ENCODE data around the gene FLT1. TPM values are rescaled to one million over a fixed set of nuclear protein-coding genes. Genes with fewer than 3 reads are reported as not detected.
A peak's percentile ranks its signal among the peaks of the same experiment; 100 is the strongest.

Gene FLT1
- total and polyA plus RNA-seq, 11 donors: 13.1 to 73.2 (median 41.1) TPM

DNA sequence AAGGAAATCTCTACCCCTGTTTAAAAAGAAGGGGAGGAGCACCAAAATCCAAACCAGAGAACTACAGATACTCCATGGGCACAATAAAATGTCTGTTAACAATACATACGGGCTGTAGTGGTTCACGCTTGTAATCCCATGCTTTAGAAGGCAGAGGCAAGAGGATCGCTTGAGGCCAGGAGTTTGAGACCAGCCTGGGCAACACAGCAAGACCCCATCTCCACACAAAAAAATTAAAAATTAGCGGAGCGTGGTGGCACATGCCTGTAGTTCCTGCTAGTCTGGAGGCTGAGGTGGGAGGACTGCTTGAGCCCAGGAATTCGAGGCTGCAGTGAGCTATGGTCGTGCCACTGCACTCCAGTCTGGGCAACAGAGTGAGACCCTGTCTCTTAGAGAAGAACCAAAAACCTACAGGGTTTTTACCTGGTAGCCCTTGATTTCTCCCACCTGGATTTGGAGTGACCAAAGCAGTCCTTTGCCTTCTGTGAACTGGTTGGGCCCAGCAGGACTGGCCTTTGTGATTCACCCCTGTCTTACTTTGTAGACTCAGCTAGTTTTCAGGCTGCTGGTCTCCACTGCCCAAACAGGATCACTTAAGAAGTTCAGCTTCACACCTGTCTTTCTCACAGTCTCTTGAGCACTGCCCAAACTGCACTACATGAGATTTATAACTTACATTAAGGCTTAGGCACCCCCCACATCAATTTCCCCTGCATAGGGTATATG is 38.7 kb upstream of the FLT1 start:
- peaks cover 0 to 32% (median 13%) of the 10 kb centered on the region in 12 donors for H3K4me1 ChIP-seq
- no peaks in the 10 kb centered on the region for H3K9me3 ChIP-seq
- H3K27ac ChIP-seq: peak overlapping the region in 10 of 12 donors; percentile 70 to 90 (median 86)
- ATAC-seq (no peak), DNase-seq (no peak)
- peaks cover 0 to 26% (median 12%) of the 10 kb centered on the region in 9 donors for H3K27me3 ChIP-seq
- no peaks in the 10 kb centered on the region for H3K36me3 ChIP-seq
- H3K4me3 ChIP-seq: peak overlapping the region in 5 of 12 donors; percentile 41 to 67 (median 62)
- intact Hi-C loops (cut with DNase I): loop anchor here in 8 of 10 donors (2.0 to 10.0 kb wide), 5 partner anchors 36 to 104 kb away; partner anchors contain the start of gene FLT1 (in 4 of the 8)
- 94 to 96% (median 96%) methylated on average over 7 of the region's 7 CpGs for WGBS, 4 donors
- TF ChIP-seq, protein P1, sequence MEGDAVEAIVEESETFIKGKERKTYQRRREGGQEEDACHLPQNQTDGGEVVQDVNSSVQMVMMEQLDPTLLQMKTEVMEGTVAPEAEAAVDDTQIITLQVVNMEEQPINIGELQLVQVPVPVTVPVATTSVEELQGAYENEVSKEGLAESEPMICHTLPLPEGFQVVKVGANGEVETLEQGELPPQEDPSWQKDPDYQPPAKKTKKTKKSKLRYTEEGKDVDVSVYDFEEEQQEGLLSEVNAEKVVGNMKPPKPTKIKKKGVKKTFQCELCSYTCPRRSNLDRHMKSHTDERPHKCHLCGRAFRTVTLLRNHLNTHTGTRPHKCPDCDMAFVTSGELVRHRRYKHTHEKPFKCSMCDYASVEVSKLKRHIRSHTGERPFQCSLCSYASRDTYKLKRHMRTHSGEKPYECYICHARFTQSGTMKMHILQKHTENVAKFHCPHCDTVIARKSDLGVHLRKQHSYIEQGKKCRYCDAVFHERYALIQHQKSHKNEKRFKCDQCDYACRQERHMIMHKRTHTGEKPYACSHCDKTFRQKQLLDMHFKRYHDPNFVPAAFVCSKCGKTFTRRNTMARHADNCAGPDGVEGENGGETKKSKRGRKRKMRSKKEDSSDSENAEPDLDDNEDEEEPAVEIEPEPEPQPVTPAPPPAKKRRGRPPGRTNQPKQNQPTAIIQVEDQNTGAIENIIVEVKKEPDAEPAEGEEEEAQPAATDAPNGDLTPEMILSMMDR (IDR thresholded peaks at IDR 0.05): no peak
- TF ChIP-seq POLR2A (IDR thresholded peaks at IDR 0.05): no peak

DNA sequence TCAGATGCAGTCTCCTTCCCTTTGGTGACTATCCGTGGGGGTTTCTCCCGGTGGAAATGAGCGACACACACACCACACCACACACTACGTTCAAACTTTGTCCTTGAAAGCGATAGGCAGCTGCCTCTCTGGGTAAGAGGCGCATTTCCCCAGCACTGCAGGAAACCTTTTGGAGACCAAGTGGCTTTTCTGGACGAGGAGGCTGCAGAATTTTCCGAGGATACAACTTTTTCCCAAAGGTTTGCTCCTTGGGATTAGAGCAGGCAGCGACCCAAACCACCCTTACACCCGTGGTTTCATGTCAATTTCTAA is 38.2 kb upstream of the FLT1 start:
- TF ChIP-seq POLR2A (IDR thresholded peaks at IDR 0.05): no peak
- TF ChIP-seq, protein P1 (IDR thresholded peaks at IDR 0.05): no peak
- 12 to 26% (median 13%) methylated on average over 10 of the region's 10 CpGs for WGBS, 4 donors
- H3K27me3 ChIP-seq: peaks cover 0 to 31% (median 15%) of the 10 kb centered on the region in 9 donors

DNA sequence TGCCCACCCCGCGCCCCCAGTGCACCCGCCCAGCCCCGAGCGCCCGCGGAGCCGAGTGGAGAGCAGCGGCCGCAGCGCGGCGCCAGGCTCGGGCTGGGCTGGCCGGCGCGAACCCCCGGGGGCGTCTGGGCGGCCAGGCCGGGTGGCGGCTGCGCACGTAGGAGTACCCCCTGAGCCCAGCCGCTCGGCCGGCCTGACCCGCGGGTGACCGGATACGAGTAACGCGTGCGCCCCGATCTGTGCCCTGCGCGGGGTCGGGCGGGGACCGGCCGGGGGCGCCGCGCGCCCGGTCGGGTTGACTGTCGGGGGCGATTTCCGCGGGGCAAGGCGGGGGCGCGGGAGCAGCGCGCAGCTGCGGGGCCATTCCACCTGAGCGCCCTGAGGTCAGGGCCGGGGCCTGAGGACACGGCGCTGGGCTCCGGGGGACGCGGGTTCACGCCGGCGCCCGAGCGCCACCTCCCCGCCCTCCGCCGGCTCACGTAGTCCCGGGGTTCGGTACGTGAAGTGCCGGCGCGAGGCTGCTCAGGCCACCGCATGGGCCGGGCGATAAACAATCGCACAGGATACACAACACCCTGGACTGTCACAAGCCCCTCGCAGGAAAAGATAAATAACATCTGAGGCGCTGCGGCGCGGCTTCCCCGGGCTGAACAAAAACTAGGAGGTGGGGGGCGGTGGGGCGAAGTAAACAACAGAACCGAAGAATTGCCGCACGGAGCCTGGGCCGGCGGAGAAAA is 37.6 kb upstream of the FLT1 start:
- Histone ChIP-seq H3K36me3 (no peaks in the 10 kb centered on the region), H3K27ac (peak overlapping the region; percentile 52 to 90 (median 86)), H3K4me1 (peaks cover 0 to 32% (median 13%) of the 10 kb centered on the region in 12 donors), H3K27me3 (peaks cover 0 to 35% (median 15%) of the 10 kb centered on the region in 9 donors), H3K4me3 (peak overlapping the region; percentile 35 to 67 (median 58)), H3K9me3 (no peaks in the 10 kb centered on the region)
- ATAC-seq (peak; percentile 65 to 78 (median 74)), DNase-seq (peak; percentile 48 to 72 (median 51))
- intact Hi-C loops (cut with DNase I): loop anchor here in 8 of 10 donors (2.0 to 10.0 kb wide), 5 partner anchors 35 to 105 kb away; partner anchors contain the start of gene FLT1 (in 4 of the 8)
- TF ChIP-seq POLR2A (IDR thresholded peaks at IDR 0.05): no peak
- TF ChIP-seq, protein P1 (IDR thresholded peaks at IDR 0.05): peak in 1 of 12 donors; percentile 4
- WGBS, 4 donors: 1 to 8% (median 2%) methylated on average over 33 to 96 of the region's 96 CpGs

More for the DNA sequence above, 38.2 kb upstream of the FLT1 start:
- DNase-seq (no peak), ATAC-seq (peak in 1 of 4 donors; percentile 11)
- intact Hi-C loops (cut with DNase I): loop anchor here in 8 of 10 donors (2.0 to 10.0 kb wide), 5 partner anchors 36 to 104 kb away; partner anchors contain the start of gene FLT1 (in 4 of the 8)
- Histone ChIP-seq H3K36me3 (no peaks in the 10 kb centered on the region), H3K9me3 (no peaks in the 10 kb centered on the region), H3K27ac (peak overlapping the region; percentile 52 to 90 (median 86)), H3K4me3 (peak overlapping the region in 11 of 12 donors; percentile 39 to 67 (median 61)), H3K4me1 (peaks cover 0 to 32% (median 13%) of the 10 kb centered on the region in 12 donors)

Data from heart left ventricle (tissue), 16 donors.